ENCODE measurements around the gene DDX39B.

DDX39B gene

GRCh38 chr6:31538805-31539400 is 2.9 kb downstream of the DDX39B start:
- no peaks in the 10 kb centered on the region for H3K9me3 ChIP-seq
- H3K27ac ChIP-seq, result no peak overlapping the region
- H4K20me1 ChIP-seq, result peaks cover 73% of the 10 kb centered on the region
- peaks cover 69% of the 10 kb centered on the region for H3K36me3 ChIP-seq
- no peak for TF ChIP-seq Cebpa-rat (IDR thresholded peaks at IDR 0.05)
- H3K4me3 ChIP-seq, result peak overlapping the region; percentile 87
- peak overlapping the region; percentile 98 for H3K4me2 ChIP-seq
- peak overlapping the region; percentile 97; the same call in 1 of the 2 replicates for H3K9ac ChIP-seq
- H3K4me1 ChIP-seq, result peaks cover 44% of the 10 kb centered on the region
- no peaks in the 10 kb centered on the region for H3K27me3 ChIP-seq

- Histone ChIP-seq H3K9ac (no peak overlapping the region), H4K20me1 (peaks cover 99% of the 10 kb centered on the region), H3K4me3 (no peak overlapping the region), H3K27ac (no peak overlapping the region), H3K36me3 (peaks cover 99% of the 10 kb centered on the region), H3K4me1 (peaks cover 32% of the 10 kb centered on the region), H3K9me3 (no peaks in the 10 kb centered on the region), H3K27me3 (no peaks in the 10 kb centered on the region), H3K4me2 (no peak overlapping the region)
- no peak for TF ChIP-seq Cebpa-rat (IDR thresholded peaks at IDR 0.05)
Observed at GRCh38 chr6:31535538-31536324, 6.1 kb downstream of the DDX39B start.

- Histone ChIP-seq H3K9me3 (no peaks in the 10 kb centered on the region), H3K36me3 (peaks cover 99% of the 10 kb centered on the region), H3K4me3 (no peak overlapping the region), H3K9ac (no peak overlapping the region), H3K4me2 (no peak overlapping the region), H4K20me1 (peaks cover 98% of the 10 kb centered on the region), H3K4me1 (peaks cover 21% of the 10 kb centered on the region), H3K27me3 (no peaks in the 10 kb centered on the region), H3K27ac (no peak overlapping the region)
- TF ChIP-seq Cebpa-rat (IDR thresholded peaks at IDR 0.05), result no peak
Observed at GRCh38 chr6:31534521-31535040, 7.2 kb downstream of the DDX39B start.

GRCh38 chr6:31534011-31534410 is 7.8 kb downstream of the DDX39B start:
- H3K9me3 ChIP-seq, result no peaks in the 10 kb centered on the region

GRCh38 chr6:31533455-31533841 is 8.4 kb downstream of the DDX39B start:
- no peak for TF ChIP-seq Cebpa-rat (IDR thresholded peaks at IDR 0.05)
- Histone ChIP-seq H3K36me3 (peaks cover 94% of the 10 kb centered on the region), H3K4me1 (peaks cover 10% of the 10 kb centered on the region), H3K9ac (no peak overlapping the region), H3K4me2 (no peak overlapping the region), H3K9me3 (no peaks in the 10 kb centered on the region), H4K20me1 (peaks cover 96% of the 10 kb centered on the region), H3K27me3 (no peaks in the 10 kb centered on the region), H3K4me3 (no peak overlapping the region), H3K27ac (no peak overlapping the region)

More at GRCh38 chr6:31534011-31534410, 7.8 kb downstream of the DDX39B start:
- Histone ChIP-seq H3K4me3 (no peak overlapping the region), H3K27me3 (no peaks in the 10 kb centered on the region), H4K20me1 (peaks cover 96% of the 10 kb centered on the region), H3K4me2 (no peak overlapping the region), H3K36me3 (peaks cover 97% of the 10 kb centered on the region), H3K9ac (no peak overlapping the region), H3K27ac (no peak overlapping the region), H3K4me1 (peaks cover 15% of the 10 kb centered on the region)
- TF ChIP-seq Cebpa-rat (IDR thresholded peaks at IDR 0.05), result no peak

- Histone ChIP-seq H3K9me3 (no peaks in the 10 kb centered on the region), H3K4me3 (no peak overlapping the region), H4K20me1 (peaks cover 93% of the 10 kb centered on the region), H3K4me2 (no peak overlapping the region), H3K9ac (no peak overlapping the region), H3K27ac (no peak overlapping the region), H3K4me1 (0 out of 2 replicates have a peak, but pooled peaks cover 4% of the 10 kb centered on the region), H3K36me3 (peaks cover 88% of the 10 kb centered on the region), H3K27me3 (no peaks in the 10 kb centered on the region)
- no peak for TF ChIP-seq Cebpa-rat (IDR thresholded peaks at IDR 0.05)
Observed at GRCh38 chr6:31532644-31533454, 9.0 kb downstream of the DDX39B start.

GRCh38 chr6:31531771-31532643 is 9.8 kb downstream of the DDX39B start:
- no peaks in the 10 kb centered on the region for H3K27me3 ChIP-seq
- H3K36me3 ChIP-seq, result peaks cover 80% of the 10 kb centered on the region
- no peak overlapping the region for H3K9ac ChIP-seq
- H4K20me1 ChIP-seq, result peaks cover 84% of the 10 kb centered on the region
- H3K4me2 ChIP-seq, result no peak overlapping the region
- H3K4me3 ChIP-seq, result no peak overlapping the region
- H3K9me3 ChIP-seq, result no peaks in the 10 kb centered on the region
- H3K4me1 ChIP-seq, result no peaks in the 10 kb centered on the region
- TF ChIP-seq Cebpa-rat (IDR thresholded peaks at IDR 0.05), result no peak
- no peak overlapping the region for H3K27ac ChIP-seq

- Histone ChIP-seq H3K27ac (no peak overlapping the region), H3K36me3 (peaks cover 71% of the 10 kb centered on the region), H3K4me3 (no peak overlapping the region), H4K20me1 (peaks cover 76% of the 10 kb centered on the region), H3K9me3 (no peaks in the 10 kb centered on the region), H3K27me3 (no peaks in the 10 kb centered on the region), H3K9ac (no peak overlapping the region), H3K4me1 (no peaks in the 10 kb centered on the region), H3K4me2 (no peak overlapping the region)
- no peak for TF ChIP-seq Cebpa-rat (IDR thresholded peaks at IDR 0.05)
Observed at GRCh38 chr6:31531162-31531561, 10.6 kb downstream of the DDX39B start.

GRCh38 chr6:31530659-31531058 is 11.1 kb downstream of the DDX39B start:
- no peak overlapping the region for H3K4me3 ChIP-seq
- H3K36me3 ChIP-seq, result peaks cover 66% of the 10 kb centered on the region
- no peak overlapping the region for H3K9ac ChIP-seq
- H4K20me1 ChIP-seq, result peaks cover 71% of the 10 kb centered on the region
- no peak for TF ChIP-seq Cebpa-rat (IDR thresholded peaks at IDR 0.05)
- H3K4me2 ChIP-seq, result no peak overlapping the region
- H3K4me1 ChIP-seq, result no peaks in the 10 kb centered on the region
- H3K9me3 ChIP-seq, result no peaks in the 10 kb centered on the region
- no peak overlapping the region for H3K27ac ChIP-seq
- no peaks in the 10 kb centered on the region for H3K27me3 ChIP-seq

Measured in BLaER1 (cell line).